Stimulated activated CD4-positive, alpha-beta T cell treated with anti-CD3 and anti-CD28 coated beads, Interleukin-12 subunit alpha, Interleukin-12 subunit beta, amount 100 ng/mL, for 24 hours (primary cell): ENCODE measurements around the gene BRPF1.

Experiments
- DNase-seq, 2 experiments: peaks; one replicate each; pipeline ENCODE4 v3.0.0-alpha.2; 2020; ENCODE audit warnings: low read depth in 2 of 2

The BRPF1 gene, protein sequence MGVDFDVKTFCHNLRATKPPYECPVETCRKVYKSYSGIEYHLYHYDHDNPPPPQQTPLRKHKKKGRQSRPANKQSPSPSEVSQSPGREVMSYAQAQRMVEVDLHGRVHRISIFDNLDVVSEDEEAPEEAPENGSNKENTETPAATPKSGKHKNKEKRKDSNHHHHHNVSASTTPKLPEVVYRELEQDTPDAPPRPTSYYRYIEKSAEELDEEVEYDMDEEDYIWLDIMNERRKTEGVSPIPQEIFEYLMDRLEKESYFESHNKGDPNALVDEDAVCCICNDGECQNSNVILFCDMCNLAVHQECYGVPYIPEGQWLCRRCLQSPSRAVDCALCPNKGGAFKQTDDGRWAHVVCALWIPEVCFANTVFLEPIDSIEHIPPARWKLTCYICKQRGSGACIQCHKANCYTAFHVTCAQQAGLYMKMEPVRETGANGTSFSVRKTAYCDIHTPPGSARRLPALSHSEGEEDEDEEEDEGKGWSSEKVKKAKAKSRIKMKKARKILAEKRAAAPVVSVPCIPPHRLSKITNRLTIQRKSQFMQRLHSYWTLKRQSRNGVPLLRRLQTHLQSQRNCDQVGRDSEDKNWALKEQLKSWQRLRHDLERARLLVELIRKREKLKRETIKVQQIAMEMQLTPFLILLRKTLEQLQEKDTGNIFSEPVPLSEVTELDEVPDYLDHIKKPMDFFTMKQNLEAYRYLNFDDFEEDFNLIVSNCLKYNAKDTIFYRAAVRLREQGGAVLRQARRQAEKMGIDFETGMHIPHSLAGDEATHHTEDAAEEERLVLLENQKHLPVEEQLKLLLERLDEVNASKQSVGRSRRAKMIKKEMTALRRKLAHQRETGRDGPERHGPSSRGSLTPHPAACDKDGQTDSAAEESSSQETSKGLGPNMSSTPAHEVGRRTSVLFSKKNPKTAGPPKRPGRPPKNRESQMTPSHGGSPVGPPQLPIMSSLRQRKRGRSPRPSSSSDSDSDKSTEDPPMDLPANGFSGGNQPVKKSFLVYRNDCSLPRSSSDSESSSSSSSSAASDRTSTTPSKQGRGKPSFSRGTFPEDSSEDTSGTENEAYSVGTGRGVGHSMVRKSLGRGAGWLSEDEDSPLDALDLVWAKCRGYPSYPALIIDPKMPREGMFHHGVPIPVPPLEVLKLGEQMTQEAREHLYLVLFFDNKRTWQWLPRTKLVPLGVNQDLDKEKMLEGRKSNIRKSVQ (N-terminal part only)

DNA sequence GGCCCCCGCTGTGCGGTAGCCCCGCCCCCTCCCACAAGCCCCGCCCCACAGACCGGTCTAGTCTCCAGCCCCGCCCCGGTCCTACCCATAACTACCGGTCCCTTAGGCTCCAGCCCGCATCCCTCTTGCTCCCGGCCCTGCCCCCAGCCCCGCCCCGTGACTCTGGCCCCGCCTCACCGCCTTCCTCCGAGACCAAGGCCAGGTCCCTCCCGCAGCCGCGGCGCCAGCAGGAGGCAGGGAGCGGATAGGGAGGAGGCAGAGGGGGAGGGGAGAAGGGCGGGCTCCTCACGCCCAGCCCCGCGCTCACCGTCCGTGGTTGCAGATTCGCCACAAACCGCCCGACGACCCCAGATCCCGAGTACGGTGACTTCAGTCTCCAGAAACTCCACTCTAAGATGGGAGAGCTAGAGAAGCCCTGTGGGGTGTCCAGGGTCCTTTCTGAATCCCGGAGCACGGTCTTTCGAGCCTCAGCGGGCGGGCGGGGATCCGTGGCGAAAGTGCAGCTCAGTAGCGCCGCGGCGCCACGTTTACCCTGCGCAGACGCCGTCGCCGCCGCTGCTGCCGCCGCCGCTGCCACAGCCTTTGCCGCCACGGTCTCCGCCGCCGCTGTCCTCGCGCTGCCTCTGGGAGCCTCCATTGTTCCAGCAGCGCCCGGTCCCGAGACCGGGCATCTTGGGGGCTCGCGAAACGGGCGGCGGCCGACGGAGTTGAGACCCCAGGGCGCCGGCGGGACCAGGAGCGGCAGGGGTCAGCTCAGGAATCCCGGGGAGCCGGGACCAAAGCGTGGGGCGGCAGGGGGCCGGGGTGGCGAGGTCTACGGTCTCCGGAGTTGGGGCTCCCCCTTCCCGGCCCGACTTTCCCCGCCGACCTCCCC, at the start of gene BRPF1:
BRPF1 (plus strand) TSS at position 530 of the 874 bp plus-strand sequence. CDS start 2,406 bp downstream, outside the sequence.
- peak; percentile 100 for DNase-seq

DNA sequence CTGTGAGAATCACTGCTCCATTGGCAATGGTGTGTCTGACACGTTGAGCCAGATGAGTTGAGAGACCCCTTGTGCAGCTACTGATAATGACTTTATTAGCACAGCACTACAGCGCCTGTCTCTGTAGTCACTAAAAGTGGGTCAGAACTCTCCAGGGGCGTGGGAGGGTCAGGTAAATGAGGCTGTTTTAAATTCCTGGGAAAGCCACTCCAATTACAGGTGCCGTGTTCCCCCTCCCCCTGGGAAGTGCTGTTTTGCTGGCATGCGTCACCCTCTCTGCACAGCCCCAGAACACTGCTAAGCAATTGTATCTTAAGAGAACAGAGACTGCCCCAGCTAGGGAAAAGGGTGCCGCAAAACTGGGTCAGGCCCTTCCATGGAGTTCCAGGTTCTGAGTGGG, 49.4 kb upstream of the BRPF1 start:
- no peak for DNase-seq

DNA sequence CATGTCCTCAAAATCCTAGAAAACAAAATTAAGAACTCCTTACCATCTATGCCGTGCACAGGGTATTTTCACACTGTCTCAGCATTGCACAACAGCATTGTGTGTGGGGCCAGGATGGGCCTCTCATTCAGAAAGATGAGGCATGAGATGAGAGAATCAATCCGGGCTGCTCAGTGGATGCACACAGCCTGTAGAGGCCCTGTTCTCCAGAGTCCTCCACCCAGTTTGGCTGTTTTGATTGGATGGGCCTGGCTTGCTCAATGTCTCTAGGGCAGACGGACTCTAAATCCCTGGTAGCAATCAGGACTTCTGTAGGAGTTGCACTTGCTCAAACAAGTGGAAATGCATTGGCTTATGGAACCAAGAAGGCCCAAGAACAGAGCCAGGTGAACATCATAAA, 48.1 kb upstream of the BRPF1 start:
- no peak for DNase-seq

DNA sequence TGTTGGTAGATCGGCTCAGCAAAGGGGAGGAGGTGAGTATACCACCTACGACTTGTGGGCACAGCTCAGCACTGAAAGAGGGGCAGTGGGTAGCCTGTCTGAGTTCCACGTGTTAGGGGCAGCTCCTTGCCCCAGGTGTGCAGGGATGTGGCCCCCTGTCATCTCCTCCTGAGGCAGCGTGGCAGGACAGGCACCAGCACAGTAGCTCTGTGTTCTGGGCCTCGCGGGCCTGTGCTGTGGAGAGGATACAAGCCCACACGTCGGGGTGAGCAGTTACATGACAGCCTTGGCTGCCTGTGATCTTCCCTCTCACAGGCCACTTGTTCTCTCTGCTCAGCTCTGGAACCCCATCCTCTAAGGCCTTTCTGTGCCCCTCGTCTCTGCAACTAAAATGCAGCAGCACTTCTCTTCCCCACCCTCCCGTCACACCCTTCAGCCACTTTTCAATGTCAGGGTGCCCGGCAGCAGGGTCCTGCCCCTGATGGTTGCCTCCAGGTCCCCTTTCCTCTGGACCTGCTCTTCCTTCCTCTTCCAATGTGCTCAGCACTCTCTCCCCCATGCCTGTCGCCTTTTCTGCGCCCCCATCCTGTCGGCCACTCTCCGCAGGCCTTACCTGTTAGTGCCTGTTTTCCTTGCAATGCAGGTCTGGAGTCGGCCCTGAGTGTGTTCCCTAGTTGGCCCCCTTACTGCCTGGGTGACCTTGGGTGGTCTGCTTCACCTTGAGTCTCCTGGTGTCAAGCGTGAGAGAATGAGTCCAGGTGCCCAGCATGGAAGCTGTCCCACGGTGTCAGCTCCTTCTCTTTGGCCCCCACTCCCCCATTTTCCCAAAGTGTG, 46.1 kb upstream of the BRPF1 start:
- DNase-seq, result no peak

DNA sequence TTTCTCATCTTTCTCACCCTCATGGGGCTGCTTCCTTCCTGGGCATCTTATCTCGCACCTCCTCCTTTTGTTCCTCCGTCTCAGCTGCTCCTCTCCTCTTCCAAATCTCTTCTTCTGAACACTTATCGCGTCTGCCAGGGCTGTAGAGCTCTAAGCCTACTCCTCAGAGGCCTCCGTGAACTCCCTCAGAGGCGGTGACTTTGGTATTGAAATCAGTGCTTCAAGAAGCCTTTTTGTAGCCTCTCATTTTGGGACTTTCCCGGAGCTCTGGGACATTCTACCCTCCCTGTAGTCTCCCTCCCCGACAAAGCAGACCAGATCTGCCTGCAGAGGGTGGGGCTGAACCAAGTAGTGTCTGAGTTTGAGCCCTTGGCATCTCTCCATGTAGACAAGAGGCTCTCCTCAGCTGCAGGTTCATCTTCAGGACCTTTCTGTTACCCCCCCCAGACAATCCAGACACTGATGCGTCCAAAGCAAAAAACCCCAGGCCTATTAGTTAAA, 45.4 kb upstream of the BRPF1 start:
- DNase-seq, result no peak

DNA sequence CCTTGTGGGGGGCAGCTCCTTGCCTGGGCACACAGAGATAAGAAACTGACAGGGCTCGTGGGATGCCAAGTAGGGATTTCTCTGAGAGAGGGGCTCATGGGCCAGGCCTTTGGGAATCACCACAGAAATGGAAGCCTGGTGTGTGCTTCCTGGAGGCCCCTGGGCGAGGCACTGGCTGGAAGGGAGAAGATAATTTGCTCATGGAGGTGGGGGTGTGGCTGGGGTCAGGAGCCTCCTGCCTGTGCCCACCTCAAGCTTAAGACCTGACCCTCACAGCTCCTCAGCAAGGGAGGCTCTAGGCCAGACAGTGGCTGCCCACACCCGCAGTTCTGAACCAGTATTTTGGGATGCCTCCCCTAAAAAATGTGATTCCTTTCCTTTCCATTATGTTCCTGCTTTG, 44.8 kb upstream of the BRPF1 start:
- no peak for DNase-seq

DNA sequence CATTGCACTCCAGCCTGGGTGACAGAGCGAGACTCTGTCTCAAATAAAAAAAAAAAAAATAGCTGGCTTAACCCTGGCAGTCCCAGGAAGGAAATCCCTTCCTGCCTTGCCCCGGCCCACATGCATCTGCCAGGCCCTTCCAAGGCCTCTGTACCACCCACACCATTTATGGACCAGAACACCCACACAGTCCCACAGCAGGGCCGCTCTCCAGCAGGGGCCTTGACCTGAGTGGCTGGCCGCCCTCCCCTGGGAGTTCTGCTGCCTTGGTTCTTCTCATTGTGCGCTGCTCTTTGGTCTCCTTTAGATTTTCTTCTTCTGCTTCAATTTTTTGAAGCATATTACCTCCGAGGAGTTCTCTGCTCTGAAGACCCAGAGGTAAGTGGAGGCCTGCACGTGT, 44.0 kb upstream of the BRPF1 start:
- DNase-seq, result no peak

DNA sequence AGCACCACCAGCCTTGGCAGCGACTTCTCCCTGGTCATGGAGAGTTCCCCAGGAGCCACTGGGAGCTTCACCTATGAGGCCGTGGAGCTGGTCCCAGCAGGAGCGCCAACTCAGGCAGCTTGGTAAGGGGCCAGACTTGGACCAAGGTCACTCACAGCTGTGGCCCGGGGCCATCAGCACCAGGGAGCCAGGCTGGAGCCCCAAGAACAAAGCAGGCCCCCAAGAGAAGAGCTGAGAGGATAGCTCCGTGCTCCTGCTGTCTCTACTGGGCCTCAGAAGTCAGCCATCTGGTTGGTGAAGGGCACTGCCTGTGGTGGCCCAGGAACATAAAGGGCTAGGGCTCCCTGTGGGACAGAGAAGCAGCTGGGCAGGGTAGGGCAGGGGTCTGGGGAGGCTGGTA, 42.6 kb upstream of the BRPF1 start:
- no peak for DNase-seq

DNA sequence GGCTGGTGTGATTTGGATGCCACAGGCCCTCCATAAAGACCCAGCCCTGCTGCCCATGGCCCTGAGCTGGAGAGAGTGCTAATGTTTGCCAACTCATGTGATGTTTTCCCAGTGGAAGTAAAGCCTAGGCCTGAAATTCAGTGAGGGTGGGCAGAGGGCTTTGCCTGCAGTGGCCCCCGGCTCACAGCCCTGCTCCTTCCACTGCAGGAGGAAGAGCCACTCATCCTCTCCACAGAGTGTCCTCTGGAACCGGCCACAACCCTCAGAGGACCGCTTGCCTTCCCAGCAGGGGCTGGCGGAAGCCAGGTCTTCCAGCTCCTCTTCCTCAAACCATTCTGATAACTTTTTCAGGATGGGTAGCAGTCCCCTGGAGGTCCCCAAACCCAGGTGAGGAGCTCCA, 41.8 kb upstream of the BRPF1 start:
- DNase-seq, result no peak

DNA sequence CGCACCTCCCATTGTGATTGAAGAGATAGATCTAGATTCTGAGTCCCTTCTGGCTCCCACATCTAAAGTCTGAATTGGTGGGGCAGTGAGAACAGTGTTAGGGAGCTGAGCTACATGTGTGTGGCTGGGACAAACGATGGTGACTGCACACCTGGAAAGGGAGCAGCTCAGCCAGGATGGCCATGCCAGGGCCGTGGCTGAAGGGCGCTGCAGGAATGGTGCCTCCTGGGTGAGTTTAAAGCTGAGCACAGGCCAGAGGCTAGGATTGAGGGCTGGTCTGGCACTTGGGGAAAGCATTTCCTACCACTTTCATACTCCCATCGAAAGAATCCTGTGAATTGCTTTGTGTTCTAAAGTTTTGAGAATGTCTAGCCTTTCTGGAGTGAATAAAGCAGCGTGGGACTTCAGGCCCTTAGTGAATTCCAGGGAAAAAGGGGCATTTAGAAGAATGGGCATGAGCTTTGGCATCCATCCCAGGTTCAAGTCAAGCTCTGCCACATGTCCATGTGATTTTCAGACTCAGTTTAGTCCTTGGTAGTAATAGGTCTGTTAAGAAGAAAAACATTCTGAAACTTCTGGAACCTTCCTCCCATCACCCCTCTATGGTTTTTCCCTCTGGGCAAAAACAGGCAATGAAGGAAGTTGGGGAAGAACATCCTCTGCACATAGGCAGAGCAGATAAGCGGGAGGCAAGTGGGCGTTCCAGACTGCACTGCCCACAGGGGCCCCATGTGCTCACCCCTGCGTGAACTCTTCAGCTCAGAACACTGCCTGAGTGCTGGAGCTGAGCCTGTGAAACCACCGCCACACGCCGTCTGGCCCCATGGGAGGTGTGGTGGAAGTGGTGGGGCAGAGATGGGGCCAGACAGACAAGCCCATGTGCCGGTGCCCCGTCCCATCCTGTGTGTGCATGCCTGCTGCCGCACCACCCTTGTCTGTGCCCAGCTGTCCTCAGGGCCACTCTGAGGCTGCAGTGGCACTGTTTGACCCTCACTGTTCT, 40.8 kb upstream of the BRPF1 start:
- DNase-seq, result no peak

DNA sequence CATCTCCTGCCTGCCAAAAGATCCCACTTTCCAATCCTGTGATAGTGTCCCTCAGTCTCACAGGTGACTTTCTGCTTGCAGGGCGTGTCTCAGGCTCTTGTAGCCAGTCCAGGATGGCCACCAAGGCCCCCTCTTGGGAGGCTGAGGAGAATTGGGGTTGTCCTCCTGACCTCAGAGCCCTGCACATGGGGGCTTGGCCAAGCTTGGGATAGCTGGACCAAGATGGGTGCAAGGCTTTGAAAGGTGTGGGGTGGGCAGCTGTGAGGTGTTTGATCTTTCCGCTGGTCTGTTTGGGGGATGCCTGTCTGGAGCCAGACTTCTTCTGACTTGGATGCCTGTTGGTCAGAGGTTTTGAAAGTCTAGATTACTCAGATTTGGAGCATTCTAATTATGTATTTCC, 39.9 kb upstream of the BRPF1 start:
- no peak for DNase-seq

DNA sequence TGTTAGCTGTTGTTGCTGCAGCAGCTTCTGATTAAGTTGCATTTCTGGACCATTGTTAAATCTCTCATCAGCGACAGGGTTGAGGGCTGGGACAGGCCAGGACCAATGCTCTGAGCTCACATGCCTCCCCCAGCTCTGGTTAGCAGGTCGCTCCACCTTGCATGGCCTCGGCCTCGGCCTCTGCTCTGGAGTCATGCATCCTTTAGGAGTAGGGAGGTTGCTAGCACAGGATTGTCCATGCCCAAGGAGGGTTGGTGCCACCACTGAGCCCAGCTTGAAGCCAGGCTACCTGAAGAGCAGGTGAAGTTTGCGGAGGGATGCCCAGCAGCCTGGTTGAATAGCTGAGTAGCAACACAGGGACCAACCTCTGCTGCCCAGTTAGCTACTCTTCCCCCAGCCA, 39.1 kb upstream of the BRPF1 start:
- no peak for DNase-seq

DNA sequence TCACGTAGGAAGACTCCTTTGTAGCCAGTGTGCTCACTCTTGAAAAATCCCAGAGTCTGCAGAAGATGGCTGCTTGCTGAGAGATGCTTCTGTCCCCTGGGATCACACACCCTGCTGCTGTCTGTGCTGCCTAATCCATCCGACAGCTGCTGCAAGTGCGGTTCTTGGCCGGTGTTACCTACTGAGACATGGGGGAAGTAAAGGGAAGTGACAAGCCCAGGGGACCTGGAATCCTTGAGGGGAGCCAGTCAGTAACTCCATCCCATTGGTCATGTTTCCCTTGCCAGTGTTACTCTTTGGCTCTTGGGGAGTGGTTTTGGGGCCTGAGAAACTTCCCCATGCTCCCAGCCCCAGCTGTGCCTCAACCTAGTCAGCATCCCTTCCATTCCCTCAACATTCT, 36.2 kb upstream of the BRPF1 start:
- DNase-seq, result no peak

DNA sequence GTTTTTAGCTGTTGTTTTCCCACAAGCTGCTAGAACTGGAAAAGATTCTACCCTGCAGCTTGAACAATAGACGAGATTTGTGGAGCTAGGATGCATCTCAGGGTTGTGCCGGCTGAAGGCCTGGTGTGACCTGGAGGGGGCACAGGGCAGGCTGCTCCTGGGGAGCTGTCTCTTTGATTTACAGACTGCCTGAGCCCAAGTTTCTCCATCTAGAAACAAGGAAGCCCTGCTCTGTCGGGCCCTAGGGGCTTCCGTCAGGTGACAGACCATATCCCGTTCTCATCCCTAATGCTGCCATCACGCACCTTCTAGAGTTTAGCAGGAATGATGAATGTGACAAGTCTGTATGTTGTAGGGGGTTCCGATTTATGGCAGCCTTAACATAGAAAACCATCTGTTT, 35.8 kb upstream of the BRPF1 start:
- no peak for DNase-seq

DNA sequence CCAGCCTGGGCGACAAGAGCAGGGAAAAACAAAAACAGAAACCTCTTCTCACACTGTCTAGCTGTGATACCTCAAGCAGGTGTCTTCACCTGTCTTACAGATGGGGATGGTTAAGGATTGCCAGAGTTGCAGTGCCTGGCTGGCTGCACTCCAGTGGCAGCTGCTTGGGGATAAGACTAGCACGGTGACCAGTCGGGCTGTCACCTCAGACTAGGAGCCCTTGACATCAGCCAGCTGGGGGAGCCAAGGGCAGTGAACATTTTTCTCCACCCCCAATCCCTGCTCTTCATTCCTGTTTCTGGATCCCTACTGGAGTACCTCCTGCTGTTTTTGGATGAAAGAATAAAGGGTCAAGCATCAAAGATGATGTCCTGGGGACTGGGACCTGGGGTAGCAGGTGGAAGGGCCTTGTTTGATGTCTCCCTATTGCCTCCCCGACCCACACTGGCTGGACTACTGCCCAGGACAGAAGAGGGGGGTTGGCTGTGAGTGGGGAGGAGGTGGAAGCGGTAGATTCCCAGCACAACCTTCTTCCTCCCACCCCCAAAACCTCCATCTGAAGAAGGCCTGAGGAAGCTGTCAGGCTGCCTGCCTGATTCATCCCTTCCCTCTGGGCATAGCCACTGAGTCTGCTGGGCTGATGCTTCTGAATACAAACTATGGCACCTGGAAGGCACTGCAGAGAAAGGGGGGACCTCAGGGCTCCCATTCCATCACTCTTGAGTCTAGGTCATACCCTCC, 34.9 kb upstream of the BRPF1 start:
- DNase-seq, result no peak

DNA sequence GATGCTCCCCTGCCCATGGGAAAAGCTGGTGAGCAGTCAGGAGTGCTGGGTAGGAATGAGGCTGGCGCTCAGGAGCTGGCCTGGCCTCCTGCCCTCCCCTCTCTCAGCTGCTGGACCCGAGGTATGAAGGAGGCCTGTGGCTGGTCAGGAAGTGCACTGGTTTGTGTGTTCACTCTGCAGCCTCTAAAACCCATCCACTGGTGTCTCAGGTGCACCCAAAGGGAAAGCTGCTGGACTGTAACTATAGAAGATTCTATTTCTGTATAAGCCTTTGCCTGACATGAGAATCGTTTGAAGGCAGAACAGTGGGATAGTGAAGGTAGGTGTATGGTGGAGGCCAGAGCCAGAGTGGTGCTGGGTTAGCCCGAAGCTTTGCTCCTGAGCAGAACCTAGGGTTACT, 33.6 kb upstream of the BRPF1 start:
- no peak for DNase-seq

DNA sequence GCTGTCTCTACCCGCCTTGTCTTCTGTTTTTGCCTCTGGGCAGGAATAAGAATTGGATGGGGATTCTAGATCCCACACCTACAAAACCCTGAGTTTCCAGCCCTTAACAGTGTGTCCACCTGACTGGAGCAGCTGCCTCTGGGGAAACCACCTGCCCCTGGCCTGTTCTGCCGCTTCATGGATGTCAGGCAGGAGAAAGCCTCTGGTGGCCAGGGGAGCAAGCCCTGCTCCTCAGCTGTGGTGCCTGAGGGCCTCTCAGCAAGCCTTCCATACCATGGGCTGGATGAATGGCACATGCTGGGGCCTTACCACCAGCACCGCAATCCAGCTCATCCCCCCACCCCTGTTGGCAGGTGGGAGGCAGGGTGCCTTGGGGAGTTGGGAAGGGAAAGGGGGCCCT, 33.2 kb upstream of the BRPF1 start:
- DNase-seq, result no peak

DNA sequence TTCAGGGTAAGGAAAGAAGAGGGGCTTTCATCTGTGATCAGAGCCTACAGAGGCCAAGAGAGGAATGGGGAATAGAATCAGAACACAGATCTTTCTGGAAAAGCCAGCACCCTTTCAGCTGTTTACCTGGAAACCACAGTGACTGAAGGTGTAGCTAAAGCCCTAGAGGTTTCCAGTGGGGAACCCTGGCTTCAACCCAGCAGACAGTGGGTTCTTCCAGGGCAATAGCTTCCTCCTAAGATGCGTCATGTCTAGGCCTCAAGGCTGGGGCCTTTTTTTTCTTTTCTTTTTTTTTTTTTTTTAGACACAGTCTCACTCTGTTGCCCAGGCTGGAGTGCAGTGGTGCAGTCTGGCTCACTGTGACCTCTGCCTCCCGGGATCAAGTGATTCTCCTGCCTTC, 31.0 kb upstream of the BRPF1 start:
- no peak for DNase-seq
